HG02623 (cell line): Measurements from ENCODE around the gene ALCAM.

ENCODE experiments used
- ATAC-seq: cut with Tn5 transposase; IDR thresholded peaks from one replicate; pipeline ENCODE4 v1.9.1; 2021; ENCODE audit warnings: moderate library complexity; ENCODE audit not compliant: unreplicated experiment

ALCAM gene

DNA sequence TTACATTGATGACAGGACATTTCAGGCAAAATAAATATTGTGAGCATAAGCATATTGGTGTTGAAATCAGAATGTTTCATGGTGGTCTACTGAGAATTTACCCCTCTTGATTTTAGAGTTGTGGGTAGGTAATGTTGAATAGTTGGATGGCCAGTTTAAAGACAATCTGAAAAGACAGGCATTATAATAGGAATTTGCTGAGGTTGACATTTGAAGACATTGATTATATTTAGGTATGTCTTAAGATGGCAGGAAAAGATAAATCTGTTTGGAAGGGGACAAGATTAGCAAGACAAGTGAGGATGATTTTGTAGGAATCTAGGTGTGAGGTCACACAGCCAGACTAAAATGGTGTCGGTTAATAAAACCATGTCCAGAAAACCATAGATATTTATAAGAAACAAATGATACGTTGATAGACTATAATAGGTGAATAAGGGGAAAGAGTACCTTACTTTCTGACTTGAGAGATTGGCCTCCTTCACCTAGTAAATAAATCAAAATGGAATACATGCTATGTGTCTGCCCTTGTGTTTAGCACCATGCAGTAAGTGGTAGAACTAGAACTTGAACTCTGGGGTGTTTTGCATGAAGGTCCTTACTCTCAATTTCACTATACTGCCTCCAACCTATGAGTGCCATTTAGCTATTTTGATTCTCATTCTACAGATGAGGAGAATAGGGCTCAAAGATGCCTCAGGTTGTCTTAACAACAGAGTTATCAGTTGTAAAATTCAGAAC lies 57.9 kb downstream of the ALCAM start:
- peak; percentile 53 for ATAC-seq

GRCh38 chr3:105425153-105425502 lies 58.4 kb downstream of the ALCAM start:
- no peak for ATAC-seq

GRCh38 chr3:105427332-105427731 lies 60.6 kb downstream of the ALCAM start:
- ATAC-seq = no peak

- ATAC-seq = no peak
These were observed 62.5 kb downstream of the ALCAM start for GRCh38 chr3:105429034-105429762.

DNA sequence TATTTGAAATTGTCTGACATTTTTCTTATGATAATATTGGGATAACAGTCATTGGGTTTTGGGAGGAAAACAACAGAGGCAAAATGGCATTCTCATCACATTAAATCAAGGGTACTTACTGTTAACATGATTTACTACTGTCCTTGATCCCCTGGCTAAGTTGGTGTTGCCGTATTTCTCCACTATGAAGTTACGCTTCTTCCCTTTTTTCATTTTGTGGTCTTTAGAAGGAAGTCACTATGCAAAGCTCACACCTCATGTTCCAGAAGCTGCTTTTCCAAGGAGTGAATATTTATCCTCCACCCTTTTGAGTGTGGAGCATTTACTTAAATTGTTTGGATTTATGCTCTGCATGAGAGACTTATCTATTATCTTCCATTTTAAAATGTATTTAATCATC lies 63.7 kb downstream of the ALCAM start:
- no peak for ATAC-seq

- ATAC-seq = no peak
These were observed 64.5 kb downstream of the ALCAM start for GRCh38 chr3:105431200-105431599.

DNA sequence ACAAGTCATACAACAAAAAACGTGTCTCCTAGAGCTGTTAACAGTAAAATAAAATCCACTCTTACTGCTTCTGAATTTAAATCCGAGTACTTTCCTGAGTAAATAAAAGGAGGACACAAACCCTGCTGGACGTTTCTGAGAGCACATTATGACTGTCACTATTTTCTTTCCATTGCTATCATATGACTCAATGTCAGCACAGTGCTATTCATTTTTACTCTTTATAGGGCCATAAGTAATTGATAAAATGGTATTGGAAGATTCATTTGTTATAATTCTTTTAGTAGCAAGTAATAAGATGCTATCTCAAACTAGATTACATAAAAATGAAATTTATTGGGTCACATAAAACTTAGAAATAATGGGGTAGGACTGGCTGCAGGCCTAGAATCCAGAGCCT lies 68.6 kb downstream of the ALCAM start:
- ATAC-seq = no peak

DNA sequence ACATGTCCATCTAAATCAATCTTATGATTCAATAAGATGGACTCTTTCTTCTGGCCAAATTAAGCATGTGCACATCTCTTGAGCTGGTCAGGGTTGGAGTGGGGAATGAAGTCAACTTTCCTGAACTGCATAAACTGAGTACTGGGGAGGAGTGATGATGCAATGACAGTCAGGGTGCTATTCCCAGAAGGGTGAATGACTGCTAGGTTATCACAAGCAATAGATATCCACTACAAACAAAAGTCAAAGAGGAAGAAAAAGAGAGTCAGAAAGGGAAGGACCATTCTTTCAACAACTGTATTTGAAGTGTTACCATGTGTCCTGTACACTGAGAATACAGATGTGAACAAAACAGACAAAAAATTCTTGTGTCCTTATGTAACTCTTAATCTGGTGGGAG lies 70.0 kb downstream of the ALCAM start:
- ATAC-seq = no peak

DNA sequence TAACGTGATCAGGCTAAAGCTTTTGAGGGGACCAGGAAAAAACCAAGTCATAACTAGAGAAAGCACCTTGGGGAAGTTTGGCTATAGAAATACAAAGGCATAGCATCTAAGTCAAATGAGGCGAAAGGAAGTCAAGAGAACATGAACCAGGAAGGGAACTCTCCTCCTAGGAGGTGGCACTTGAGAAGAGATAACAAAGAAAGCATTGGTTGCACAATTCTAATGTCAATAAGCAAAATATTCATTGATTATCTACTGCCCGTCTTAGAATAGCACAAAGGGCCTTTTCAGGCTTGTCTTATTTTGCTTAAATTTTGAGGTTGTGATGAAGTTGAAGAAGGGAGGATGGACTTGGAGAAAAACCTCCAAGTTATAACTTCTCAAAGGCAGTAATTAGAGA lies 73.4 kb downstream of the ALCAM start:
- ATAC-seq = no peak

DNA sequence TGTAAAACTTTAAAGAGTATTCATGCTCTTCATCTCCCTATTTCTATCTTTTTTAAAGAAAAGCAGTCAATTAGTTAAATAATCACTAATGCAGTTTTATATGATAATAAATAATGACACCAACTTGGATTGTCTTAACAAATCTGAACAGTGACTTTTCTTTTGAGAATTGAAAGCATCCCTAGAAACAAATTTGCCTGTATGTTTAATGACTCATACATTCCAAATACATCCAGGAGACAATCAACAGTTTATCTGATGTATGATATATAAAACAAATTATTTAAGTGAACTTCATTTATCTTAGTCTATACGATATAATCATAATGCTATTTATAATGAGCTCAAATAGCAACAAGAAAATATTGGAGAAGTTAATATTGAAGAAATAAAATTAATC lies 78.0 kb downstream of the ALCAM start:
- no peak for ATAC-seq

DNA sequence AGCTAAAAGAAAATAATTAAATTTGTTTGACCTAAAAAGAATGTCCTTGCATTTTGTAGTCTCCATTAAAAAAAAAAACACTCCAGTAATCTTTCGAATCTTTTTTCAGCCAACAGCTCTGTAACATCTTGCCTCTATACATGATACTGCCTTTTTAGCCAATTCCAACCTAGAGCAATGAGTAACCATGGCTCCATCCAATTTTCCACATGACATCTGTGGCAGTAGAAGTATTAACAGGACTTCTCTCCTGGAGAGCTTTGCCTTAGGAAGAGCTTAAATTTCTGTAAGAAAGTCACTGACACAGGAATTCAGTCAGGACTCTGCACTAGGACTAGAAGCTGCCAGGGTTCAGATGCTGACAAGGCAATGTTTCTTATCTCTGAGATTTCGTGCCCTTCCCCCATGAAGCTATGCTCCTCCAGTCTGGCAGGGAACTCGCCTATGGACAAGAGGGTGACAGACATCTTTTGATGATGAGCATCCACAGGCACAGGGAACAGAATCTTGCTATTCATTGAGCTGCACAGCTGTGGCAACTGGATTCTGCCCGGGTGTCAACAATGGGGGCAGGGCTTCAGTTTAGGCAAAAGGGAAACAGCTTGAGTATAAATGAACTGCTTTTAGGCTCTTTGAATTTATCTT lies 81.8 kb downstream of the ALCAM start:
- ATAC-seq = no peak

- ATAC-seq = no peak
These were observed 82.7 kb downstream of the ALCAM start for GRCh38 chr3:105449414-105449813.

- no peak for ATAC-seq
These were observed 89.3 kb downstream of the ALCAM start for GRCh38 chr3:105456017-105456416.

DNA sequence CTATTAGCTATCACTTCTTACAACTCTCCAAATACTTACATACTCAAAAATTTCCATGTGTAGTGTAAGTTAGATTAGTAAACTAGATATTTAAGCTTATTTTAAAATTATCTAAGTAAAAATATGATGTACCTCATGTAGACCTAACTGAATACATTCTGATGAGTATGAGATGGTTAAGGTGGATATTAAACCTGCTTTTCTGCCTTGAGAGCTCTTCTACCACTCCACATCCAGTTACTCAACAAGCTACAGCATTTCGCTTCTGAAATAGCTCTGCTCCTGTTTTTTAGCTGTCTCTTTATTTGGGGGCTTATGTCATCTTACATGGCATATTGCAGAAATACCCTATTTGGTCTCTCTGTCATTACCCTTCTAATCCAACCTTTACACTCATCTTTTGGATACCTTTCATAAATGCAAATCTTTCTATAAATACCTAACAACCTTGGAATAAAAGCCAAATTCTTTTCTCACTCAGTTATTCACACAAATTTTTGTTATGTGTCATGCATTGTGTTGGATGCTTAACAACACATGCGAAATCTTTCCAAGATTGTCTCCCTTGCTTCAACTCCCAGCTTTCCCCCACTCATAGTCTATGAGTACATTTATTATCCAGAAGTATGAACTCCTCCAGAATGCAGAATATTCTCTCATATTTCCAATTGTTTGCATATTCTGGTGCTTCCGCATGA lies 92.0 kb downstream of the ALCAM start:
- no peak for ATAC-seq

DNA sequence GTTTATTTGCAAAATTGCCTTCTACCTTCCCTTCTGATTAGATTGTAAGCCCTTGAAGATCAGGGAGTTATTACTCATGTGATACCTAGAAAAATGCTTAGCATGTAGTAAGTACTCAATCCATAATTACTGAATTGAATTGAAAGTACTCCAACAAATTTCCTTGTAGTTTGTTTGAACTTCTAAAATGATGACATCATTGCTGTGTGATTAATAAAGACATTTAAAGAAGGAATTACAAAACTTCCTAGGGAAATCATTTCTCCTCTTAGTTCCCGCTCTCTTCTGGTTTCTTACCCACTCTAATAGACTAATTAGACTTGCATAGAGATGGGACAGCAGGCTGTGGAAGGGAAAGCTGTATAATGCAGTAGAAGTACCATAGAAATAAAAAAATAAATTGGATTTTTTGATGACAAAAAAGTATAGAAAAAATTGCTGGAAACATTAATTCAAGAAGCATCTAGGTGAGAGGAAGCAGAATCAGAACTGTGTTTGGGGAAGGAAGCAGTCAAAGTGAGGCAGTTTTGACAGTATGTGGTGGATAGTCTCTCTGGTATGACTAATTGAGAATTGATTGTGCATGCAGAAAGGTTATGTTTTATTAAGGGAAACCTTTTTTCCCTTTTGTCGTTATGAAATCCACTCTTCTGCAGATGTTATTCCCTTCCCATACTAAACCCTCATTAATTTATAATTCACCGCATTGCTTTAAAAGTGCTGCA lies 93.0 kb downstream of the ALCAM start:
- no peak for ATAC-seq

- ATAC-seq = no peak
These were observed 96.9 kb downstream of the ALCAM start for GRCh38 chr3:105463620-105464019.

- ATAC-seq = no peak
These were observed 98.6 kb downstream of the ALCAM start for GRCh38 chr3:105465251-105465853.

DNA sequence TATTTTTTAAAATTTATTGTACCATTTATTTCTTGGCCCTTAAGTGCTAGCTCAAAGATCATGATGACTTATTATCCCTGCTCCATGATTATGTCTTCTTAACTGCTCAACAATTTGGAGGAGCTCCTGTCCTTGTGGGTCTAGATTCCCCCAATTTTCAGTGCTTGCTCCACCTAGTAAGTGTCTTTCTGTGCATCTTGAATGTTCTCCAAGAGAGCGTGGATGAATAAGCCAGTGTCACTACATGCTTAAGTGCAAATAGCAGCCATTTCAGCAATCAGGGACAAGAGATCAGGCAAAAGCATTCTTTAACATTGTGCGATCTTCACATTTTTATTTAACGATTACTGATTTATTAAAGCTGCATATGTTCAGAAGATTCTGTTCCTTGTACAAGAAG lies 99.4 kb downstream of the ALCAM start:
- no peak for ATAC-seq

- no peak for ATAC-seq
These were observed 100.0 kb downstream of the ALCAM start for GRCh38 chr3:105466495-105467404.
